GM13976 (cell line): ENCODE measurements around the gene KIF6.

Source experiments
- DNase-seq: peaks from one replicate; pipeline ENCODE4 v3.0.0; 2012; ENCODE audit warnings: low spot score
- CTCF ChIP-seq: IDR thresholded peaks from 2 replicates; pipeline ENCODE4 v1.5.1; 2012; ENCODE audit warnings: borderline replicate concordance, mild to moderate bottlenecking; ENCODE audit not compliant: insufficient read depth; ENCODE audit errors: extremely low read depth, missing control alignments, control extremely low read depth
- in situ Hi-C: fragments of 300-500 bp; cut with MboI; formaldehyde crosslinking; loops from one replicate; pipeline ENCODE4 v1.12.0; 2022; ENCODE audit warnings: low sequenced_read_pairs, mixed read lengths, inconsistent platforms; ENCODE audit not compliant: unreplicated experiment

The KIF6 gene

GRCh38 chr6:39439342-39440038 lies 285.7 kb downstream of the KIF6 start:
- TF ChIP-seq CTCF = no peak
- in situ Hi-C loops = no loop called here
- no peak for DNase-seq

GRCh38 chr6:39433630-39434029 lies 291.6 kb downstream of the KIF6 start:
- DNase-seq = no peak
- no peak for TF ChIP-seq CTCF
- in situ Hi-C loops = no loop called here

GRCh38 chr6:39432330-39433025 lies 292.7 kb downstream of the KIF6 start:
- in situ Hi-C loops = no loop called here
- TF ChIP-seq CTCF = no peak
- DNase-seq = no peak

- no peak for TF ChIP-seq CTCF
- no peak for DNase-seq
- in situ Hi-C loops = no loop called here
These were observed 294.2 kb downstream of the KIF6 start for GRCh38 chr6:39430871-39431523.

- TF ChIP-seq CTCF = no peak
- in situ Hi-C loops = no loop called here
- DNase-seq = no peak
These were observed 294.8 kb downstream of the KIF6 start for GRCh38 chr6:39430446-39430845.

- TF ChIP-seq CTCF = no peak
- DNase-seq = no peak
- in situ Hi-C loops = no loop called here
These were observed 296.4 kb downstream of the KIF6 start for GRCh38 chr6:39428816-39429215.
